ENCODE results near the gene SSTR3.
"Not testable (repeated sequence)": the region's sequence is repeated elsewhere in the genome, so short reads cannot be mapped to it uniquely, and the experiment has no call there.

Gene SSTR3

GRCh38 chr22:37233371-37233750, 21.1 kb upstream of the SSTR3 start:
- H3K4me3 ChIP-seq (ENCODE audit: low read length in 2 of 2); H3K9ac ChIP-seq (ENCODE audit: low read length in 2 of 2); H3K27ac ChIP-seq (ENCODE audit: low read length); H3K9me3 ChIP-seq (ENCODE audit: control insufficient read depth in 2 of 2, low read length in 2 of 2); H3K36me3 ChIP-seq (ENCODE audit: control insufficient read depth in 2 of 2, insufficient read depth in 2 of 2, low read length in 2 of 2); H3K4me1 ChIP-seq (ENCODE audit: control insufficient read depth, insufficient read depth, low read length): not testable (repeated sequence)
- peaks cover 20 to 27% of the 10 kb centered on the region in 2 donors for H3K27me3 ChIP-seq (ENCODE audit: control insufficient read depth in 1 of 2, insufficient read depth in 2 of 2, low read length in 2 of 2)

GRCh38 chr22:37232140-37232998, 20.1 kb upstream of the SSTR3 start:
- no peaks in the 10 kb centered on the region for H3K4me1 ChIP-seq (ENCODE audit: control insufficient read depth, insufficient read depth, low read length)
- no peaks in the 10 kb centered on the region for H3K36me3 ChIP-seq (ENCODE audit: control insufficient read depth in 2 of 2, insufficient read depth in 2 of 2, low read length in 2 of 2)

GRCh38 chr22:37231406-37232139, 19.3 kb upstream of the SSTR3 start:
- Histone ChIP-seq H3K27me3 (ENCODE audit: control insufficient read depth in 1 of 2, insufficient read depth in 2 of 2, low read length in 2 of 2) (peaks cover 20 to 29% of the 10 kb centered on the region in 2 donors), H3K4me3 (ENCODE audit: low read length in 2 of 2) (no peak overlapping the region), H3K9ac (ENCODE audit: low read length in 2 of 2) (no peak overlapping the region), H3K27ac (ENCODE audit: low read length) (no peak overlapping the region), H3K4me1 (ENCODE audit: control insufficient read depth, insufficient read depth, low read length) (no peaks in the 10 kb centered on the region), H3K9me3 (ENCODE audit: control insufficient read depth in 2 of 2, low read length in 2 of 2) (no peaks in the 10 kb centered on the region), H3K36me3 (ENCODE audit: control insufficient read depth in 2 of 2, insufficient read depth in 2 of 2, low read length in 2 of 2) (no peaks in the 10 kb centered on the region)

More at GRCh38 chr22:37232140-37232998, 20.1 kb upstream of the SSTR3 start:
- H3K9ac ChIP-seq (ENCODE audit: low read length in 2 of 2): no peak overlapping the region
- H3K27ac ChIP-seq (ENCODE audit: low read length): no peak overlapping the region
- H3K27me3 ChIP-seq (ENCODE audit: control insufficient read depth in 1 of 2, insufficient read depth in 2 of 2, low read length in 2 of 2): peaks cover 20 to 29% of the 10 kb centered on the region in 2 donors
- H3K9me3 ChIP-seq (ENCODE audit: control insufficient read depth in 2 of 2, low read length in 2 of 2): no peaks in the 10 kb centered on the region
- no peak overlapping the region for H3K4me3 ChIP-seq (ENCODE audit: low read length in 2 of 2)

- no peaks in the 10 kb centered on the region for H3K9me3 ChIP-seq (ENCODE audit: control insufficient read depth in 2 of 2, low read length in 2 of 2)
- H3K27ac ChIP-seq (ENCODE audit: low read length): no peak overlapping the region
- H3K4me1 ChIP-seq (ENCODE audit: control insufficient read depth, insufficient read depth, low read length): no peaks in the 10 kb centered on the region
- H3K27me3 ChIP-seq (ENCODE audit: control insufficient read depth in 1 of 2, insufficient read depth in 2 of 2, low read length in 2 of 2): peaks cover 16 to 25% of the 10 kb centered on the region in 2 donors
- H3K4me3 ChIP-seq (ENCODE audit: low read length in 2 of 2): no peak overlapping the region
- no peak overlapping the region for H3K9ac ChIP-seq (ENCODE audit: low read length in 2 of 2)
- H3K36me3 ChIP-seq (ENCODE audit: control insufficient read depth in 2 of 2, insufficient read depth in 2 of 2, low read length in 2 of 2): no peaks in the 10 kb centered on the region
Measured at GRCh38 chr22:37230673-37231405, 18.6 kb upstream of the SSTR3 start.

GRCh38 chr22:37229805-37230672, 17.8 kb upstream of the SSTR3 start:
- H3K27ac ChIP-seq (ENCODE audit: low read length): no peak overlapping the region
- no peak overlapping the region for H3K4me3 ChIP-seq (ENCODE audit: low read length in 2 of 2)
- H3K4me1 ChIP-seq (ENCODE audit: control insufficient read depth, insufficient read depth, low read length): no peaks in the 10 kb centered on the region
- no peaks in the 10 kb centered on the region for H3K36me3 ChIP-seq (ENCODE audit: control insufficient read depth in 2 of 2, insufficient read depth in 2 of 2, low read length in 2 of 2)
- H3K27me3 ChIP-seq (ENCODE audit: control insufficient read depth in 1 of 2, insufficient read depth in 2 of 2, low read length in 2 of 2): peaks cover 12 to 17% of the 10 kb centered on the region in 2 donors
- no peak overlapping the region for H3K9ac ChIP-seq (ENCODE audit: low read length in 2 of 2)
- H3K9me3 ChIP-seq (ENCODE audit: control insufficient read depth in 2 of 2, low read length in 2 of 2): no peaks in the 10 kb centered on the region

- Histone ChIP-seq H3K27ac (ENCODE audit: low read length) (no peak overlapping the region), H3K27me3 (ENCODE audit: control insufficient read depth in 1 of 2, insufficient read depth in 2 of 2, low read length in 2 of 2) (peaks cover 6 to 13% of the 10 kb centered on the region in 2 donors), H3K4me3 (ENCODE audit: low read length in 2 of 2) (no peak overlapping the region), H3K9me3 (ENCODE audit: control insufficient read depth in 2 of 2, low read length in 2 of 2) (no peaks in the 10 kb centered on the region), H3K9ac (ENCODE audit: low read length in 2 of 2) (no peak overlapping the region), H3K4me1 (ENCODE audit: control insufficient read depth, insufficient read depth, low read length) (no peaks in the 10 kb centered on the region), H3K36me3 (ENCODE audit: control insufficient read depth in 2 of 2, insufficient read depth in 2 of 2, low read length in 2 of 2) (no peaks in the 10 kb centered on the region)
Measured at GRCh38 chr22:37229012-37229804, 16.9 kb upstream of the SSTR3 start.

GRCh38 chr22:37228106-37229011, 16.1 kb upstream of the SSTR3 start:
- Histone ChIP-seq H3K27ac (ENCODE audit: low read length) (no peak overlapping the region), H3K9ac (ENCODE audit: low read length in 2 of 2) (no peak overlapping the region), H3K27me3 (ENCODE audit: control insufficient read depth in 1 of 2, insufficient read depth in 2 of 2, low read length in 2 of 2) (peaks cover 0 to 9% of the 10 kb centered on the region in 2 donors), H3K4me3 (ENCODE audit: low read length in 2 of 2) (no peak overlapping the region), H3K4me1 (ENCODE audit: control insufficient read depth, insufficient read depth, low read length) (no peaks in the 10 kb centered on the region), H3K9me3 (ENCODE audit: control insufficient read depth in 2 of 2, low read length in 2 of 2) (no peaks in the 10 kb centered on the region), H3K36me3 (ENCODE audit: control insufficient read depth in 2 of 2, insufficient read depth in 2 of 2, low read length in 2 of 2) (no peaks in the 10 kb centered on the region)

- Histone ChIP-seq H3K4me1 (ENCODE audit: control insufficient read depth, insufficient read depth, low read length) (no peaks in the 10 kb centered on the region), H3K27me3 (ENCODE audit: control insufficient read depth in 1 of 2, insufficient read depth in 2 of 2, low read length in 2 of 2) (peaks cover 0 to 6% of the 10 kb centered on the region in 2 donors), H3K27ac (ENCODE audit: low read length) (no peak overlapping the region), H3K9ac (ENCODE audit: low read length in 2 of 2) (no peak overlapping the region), H3K4me3 (ENCODE audit: low read length in 2 of 2) (no peak overlapping the region), H3K36me3 (ENCODE audit: control insufficient read depth in 2 of 2, insufficient read depth in 2 of 2, low read length in 2 of 2) (no peaks in the 10 kb centered on the region), H3K9me3 (ENCODE audit: control insufficient read depth in 2 of 2, low read length in 2 of 2) (peaks cover 0 to 2% of the 10 kb centered on the region in 2 donors)
Measured at GRCh38 chr22:37226514-37226913, 14.2 kb upstream of the SSTR3 start.

GRCh38 chr22:37226087-37226486, 13.8 kb upstream of the SSTR3 start:
- Histone ChIP-seq H3K4me1 (ENCODE audit: control insufficient read depth, insufficient read depth, low read length) (no peaks in the 10 kb centered on the region), H3K36me3 (ENCODE audit: control insufficient read depth in 2 of 2, insufficient read depth in 2 of 2, low read length in 2 of 2) (no peaks in the 10 kb centered on the region), H3K9ac (ENCODE audit: low read length in 2 of 2) (no peak overlapping the region)

More at GRCh38 chr22:37226087-37226486, 13.8 kb upstream of the SSTR3 start:
- H3K4me3 ChIP-seq (ENCODE audit: low read length in 2 of 2): no peak overlapping the region
- H3K27ac ChIP-seq (ENCODE audit: low read length): no peak overlapping the region
- peaks cover 0 to 6% of the 10 kb centered on the region in 2 donors for H3K9me3 ChIP-seq (ENCODE audit: control insufficient read depth in 2 of 2, low read length in 2 of 2)
- H3K27me3 ChIP-seq (ENCODE audit: control insufficient read depth in 1 of 2, insufficient read depth in 2 of 2, low read length in 2 of 2): peaks cover 0 to 7% of the 10 kb centered on the region in 2 donors
